Measurements from ENCODE around the gene TMEM89.

- TF ChIP-seq ELF4 (IDR thresholded peaks at IDR 0.05) (no peak), FOXM1 (IDR thresholded peaks at IDR 0.05; ENCODE audit: borderline replicate concordance) (no peak), SP1 (IDR thresholded peaks at IDR 0.05) (no peak), SUZ12 (IDR thresholded peaks at IDR 0.05) (no peak), FOXK2 (IDR thresholded peaks at IDR 0.05) (no peak), L3MBTL2 (conservative IDR thresholded peaks at IDR 0.05) (no peak), CTBP1 (IDR thresholded peaks at IDR 0.05; ENCODE audit: borderline replicate concordance) (no peak), HDGF (IDR thresholded peaks at IDR 0.05; ENCODE audit: borderline replicate concordance) (no peak), BHLHE40 (IDR thresholded peaks at IDR 0.05; ENCODE audit: borderline replicate concordance) (no peak), ARNT (IDR thresholded peaks at IDR 0.05) (no peak), LEF1 (IDR thresholded peaks at IDR 0.05; ENCODE audit: borderline replicate concordance) (no peak), ZNF384 (IDR thresholded peaks at IDR 0.05) (no peak), FOXA1 (IDR thresholded peaks at IDR 0.05) (no peak)
Observed at GRCh38 chr3:48633743-48634142, 12.2 kb upstream of the TMEM89 start.

All from HEK293T (cell line).